HG03097 (cell line): ENCODE data around the gene CAPN5.

Experiments
- ATAC-seq: cut with Tn5 transposase; IDR thresholded peaks from one replicate; pipeline ENCODE4 v1.9.1; 2021; ENCODE audit not compliant: unreplicated experiment, low FRiP score

The CAPN5 gene

DNA sequence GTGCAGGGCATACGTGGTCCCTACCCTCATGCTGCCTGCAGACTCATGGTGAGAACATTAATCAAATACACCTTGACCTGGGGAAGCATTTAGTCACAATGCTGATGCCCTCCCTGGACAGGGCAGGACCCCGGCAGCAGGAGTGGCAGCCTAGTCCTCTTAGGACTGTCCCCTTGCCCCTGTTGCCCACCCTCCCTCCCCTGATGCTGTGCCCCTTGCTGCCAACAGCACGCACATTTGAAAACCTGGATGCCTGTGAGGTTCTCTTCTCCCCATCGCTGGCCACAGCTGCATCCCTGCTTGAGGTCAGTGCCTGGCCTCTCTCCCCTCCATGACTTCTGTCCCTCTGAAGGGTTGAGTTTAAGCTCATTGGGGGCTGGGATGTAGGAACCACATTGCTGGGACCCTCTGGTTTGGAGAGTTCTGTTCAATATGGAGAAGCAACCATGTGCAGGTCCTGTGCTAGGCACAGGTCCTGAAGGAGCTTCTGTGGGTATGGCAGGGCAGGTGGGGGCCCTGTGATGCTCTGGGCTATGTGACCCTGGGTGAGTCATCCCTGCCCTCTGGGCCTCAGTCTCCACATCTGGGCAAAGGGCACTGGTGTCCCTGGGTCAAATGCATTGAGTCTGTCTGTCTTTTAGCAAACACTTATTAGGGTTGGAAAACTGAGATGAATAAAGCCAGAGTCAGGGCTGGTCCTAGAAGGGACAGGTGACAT, 92.6 kb downstream of the CAPN5 start:
- ATAC-seq = no peak

DNA sequence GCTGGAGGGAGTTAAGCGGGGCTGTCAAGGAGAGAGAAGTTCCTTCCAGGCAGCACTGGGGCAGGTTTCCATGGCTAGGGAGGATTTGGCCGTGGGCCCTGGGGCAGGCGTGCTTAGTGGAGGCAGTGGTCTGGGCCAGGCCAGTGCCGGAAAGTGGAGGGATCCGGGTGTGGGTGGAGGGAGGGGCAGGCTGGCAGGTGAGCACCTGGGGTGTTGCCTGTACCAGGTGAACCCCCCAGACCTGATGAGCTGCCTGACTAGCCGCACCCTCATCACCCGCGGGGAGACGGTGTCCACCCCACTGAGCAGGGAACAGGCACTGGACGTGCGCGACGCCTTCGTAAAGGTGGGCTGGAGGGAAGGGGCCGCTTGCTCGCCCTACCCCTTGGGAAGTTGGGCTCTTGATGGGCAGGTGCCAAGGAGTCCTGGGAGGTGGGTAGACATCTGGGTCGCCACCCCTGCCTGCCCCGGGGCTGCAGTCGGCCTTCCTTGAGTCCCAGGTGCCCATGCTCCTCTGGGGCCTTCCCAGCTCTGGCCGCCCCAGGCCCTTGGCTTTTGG, 93.2 kb downstream of the CAPN5 start:
- ATAC-seq = no peak

GRCh38 chr11:77163271-77163670, 96.5 kb downstream of the CAPN5 start:
- ATAC-seq = no peak

- ATAC-seq = no peak
These were observed 98.3 kb downstream of the CAPN5 start for GRCh38 chr11:77165066-77165465.

- ATAC-seq = no peak
These were observed 99.2 kb downstream of the CAPN5 start for GRCh38 chr11:77166021-77166420.

DNA sequence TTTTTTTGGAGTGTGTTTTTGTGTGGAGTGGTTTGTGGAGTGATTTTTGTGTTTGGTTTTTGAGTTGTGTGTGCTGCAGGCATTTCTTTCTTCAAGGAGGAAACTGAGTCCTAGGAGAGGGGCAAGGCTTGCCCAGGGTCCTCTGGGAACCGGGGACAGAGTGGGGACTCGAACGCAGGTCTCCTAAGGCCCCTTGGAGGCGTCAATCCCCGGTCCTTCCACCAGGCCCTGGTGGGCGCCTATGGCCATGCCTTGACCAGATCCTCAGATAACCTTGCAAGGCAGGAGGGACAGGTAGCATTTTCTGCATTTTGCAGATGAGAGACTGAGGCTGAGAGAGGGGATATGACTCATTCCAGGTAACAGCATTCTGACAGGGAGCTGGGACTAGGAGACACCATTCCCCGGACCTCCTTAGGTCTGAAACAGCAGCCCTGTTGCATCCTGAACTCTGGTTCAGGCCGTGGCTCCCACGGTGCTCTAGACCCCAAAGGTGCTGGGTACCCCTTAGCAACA, 100.4 kb downstream of the CAPN5 start:
- ATAC-seq = no peak

DNA sequence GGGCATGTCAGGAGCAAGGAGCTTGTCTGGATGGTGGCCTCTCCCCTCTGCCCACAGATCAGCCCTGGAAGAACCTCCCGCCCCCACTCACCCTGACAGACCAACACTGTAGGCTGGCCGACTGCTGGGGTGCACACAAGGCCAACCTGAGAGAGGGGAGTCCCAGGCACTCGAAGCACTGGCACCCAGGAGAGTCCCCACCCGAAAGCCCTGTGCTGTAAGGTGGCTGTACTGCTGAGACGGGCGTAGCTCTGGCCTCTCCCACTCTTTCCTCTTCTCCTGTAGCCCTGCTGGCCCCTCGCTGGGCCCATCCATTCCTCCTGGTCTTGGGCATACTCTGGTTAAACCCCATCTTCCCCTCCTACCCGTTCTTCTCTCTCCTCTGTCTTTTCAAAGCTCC, 101.0 kb downstream of the CAPN5 start:
- no peak for ATAC-seq

DNA sequence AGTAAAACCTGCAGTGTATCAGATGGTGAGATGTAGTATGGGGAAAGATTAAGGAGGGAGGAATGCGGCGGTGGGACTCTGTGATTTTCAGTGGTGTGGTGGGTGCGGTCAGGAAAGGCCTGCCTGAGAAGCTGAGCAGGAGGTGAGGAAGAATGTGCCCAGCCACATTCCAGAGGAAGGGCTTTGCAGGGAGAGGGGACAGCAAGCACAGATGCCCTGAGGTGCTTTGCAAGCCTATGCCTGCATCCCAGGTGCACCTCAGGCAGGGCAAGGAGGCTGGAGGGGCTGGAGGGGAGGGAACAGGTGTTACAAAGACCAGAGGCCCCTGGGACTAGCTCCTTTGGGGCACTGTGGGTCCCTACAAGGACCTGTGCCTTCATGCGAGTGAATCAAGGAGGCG, 103.3 kb downstream of the CAPN5 start:
- ATAC-seq = no peak

- no peak for ATAC-seq
These were observed 104.5 kb downstream of the CAPN5 start for GRCh38 chr11:77171254-77171653.

DNA sequence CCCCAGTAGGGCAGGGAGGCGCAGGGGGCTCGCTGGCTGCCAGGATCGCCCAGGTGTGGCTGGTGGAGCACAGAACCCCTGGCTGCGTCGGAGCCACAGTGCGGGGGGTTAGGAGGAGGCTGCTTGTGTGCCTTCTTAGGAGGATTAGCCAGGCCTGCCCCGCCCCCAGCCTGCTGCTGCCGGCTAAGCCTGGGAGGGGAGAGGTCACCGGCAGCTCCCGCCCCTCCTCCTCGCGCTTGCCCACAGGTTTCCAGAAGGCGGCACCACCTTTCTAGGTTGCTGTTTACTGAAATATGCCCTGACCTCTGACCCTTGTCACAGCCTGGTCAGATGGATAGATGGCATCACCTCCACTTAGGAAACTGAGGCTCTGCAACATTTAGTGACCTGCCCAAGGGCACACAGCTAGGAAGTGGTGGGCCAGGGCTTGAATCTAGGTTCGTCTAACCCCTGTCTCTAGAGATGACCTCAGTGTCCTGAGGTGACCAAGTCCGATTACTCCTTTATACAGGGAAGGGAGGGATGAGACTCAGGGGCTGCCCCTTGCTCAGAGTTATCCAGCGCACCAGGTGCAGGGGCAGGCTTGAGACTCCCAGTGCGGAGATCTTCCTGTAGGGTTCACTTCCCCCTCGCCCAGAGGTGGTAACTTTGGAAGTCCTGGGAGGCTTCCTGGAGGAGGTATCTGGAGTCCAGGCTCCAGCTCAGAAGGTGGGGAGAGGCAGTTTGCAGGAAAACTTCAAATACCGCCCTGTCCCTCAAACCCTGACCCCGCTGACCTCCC, 105.3 kb downstream of the CAPN5 start:
- no peak for ATAC-seq

GRCh38 chr11:77172666-77172982, 105.9 kb downstream of the CAPN5 start:
- ATAC-seq = no peak

- ATAC-seq = no peak
These were observed 106.7 kb downstream of the CAPN5 start for GRCh38 chr11:77173494-77173893.

DNA sequence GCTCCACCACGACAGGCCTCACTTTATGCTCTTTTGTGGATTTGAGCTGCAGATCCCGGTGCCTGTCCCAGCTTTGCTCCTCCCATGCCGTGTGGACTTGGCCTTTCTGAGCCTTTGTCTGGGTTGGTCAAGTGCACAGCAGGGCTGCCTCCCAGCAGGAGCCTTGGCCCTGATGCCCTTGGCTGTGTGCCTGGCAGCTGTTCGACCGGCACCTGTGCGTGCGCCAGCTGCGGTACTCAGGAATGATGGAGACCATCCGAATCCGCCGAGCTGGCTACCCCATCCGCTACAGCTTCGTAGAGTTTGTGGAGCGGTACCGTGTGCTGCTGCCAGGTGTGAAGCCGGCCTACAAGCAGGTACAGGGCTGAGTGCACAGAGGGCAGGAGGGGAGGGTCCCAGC, 107.8 kb downstream of the CAPN5 start:
- ATAC-seq = no peak

- no peak for ATAC-seq
These were observed 108.5 kb downstream of the CAPN5 start for GRCh38 chr11:77175021-77175842.
